ENCODE measurements around the gene CTXND2. TPM values are rescaled to one million over a fixed set of nuclear protein-coding genes. Genes with fewer than 3 reads are reported as not detected.

CTXND2 gene
- total and polyA plus RNA-seq, 2 of the 13 experiments (the other 11 are each of a cell fraction or from before 2014, with no cell fraction given) = not detected

DNA sequence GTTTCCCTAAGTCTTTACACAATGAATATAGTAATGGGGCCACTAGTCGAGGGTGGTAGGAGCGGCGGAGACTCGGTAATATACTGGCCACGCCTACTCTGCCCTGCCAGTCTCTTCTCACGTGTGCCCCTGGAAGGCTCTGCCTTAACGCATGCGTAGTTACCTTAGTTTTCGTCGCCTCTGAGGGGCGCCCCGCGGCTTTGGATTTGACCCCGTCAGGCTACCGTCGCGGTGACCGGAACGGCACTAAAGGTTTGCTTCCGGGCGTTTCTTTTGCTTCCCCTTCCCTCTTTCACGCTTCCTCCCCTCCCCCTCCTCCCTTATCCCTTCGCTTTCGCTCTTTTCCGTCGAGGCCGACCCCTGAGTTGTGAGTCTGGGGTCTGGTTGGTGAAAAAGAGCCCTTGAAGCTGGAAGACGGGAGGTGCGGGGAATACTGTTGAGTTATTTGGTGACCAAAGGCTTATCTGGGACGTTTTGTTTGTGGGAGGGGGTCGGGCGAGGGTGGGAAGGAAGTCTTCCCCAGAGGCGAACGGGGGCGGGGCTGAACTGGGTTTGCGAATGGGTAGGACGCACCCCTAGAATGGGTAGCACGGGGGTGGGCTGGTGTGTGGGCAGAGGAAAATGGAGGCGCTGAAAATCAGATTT lies 39.3 kb downstream of the CTXND2 start, which contains the start of gene SETDB1 (continued):
- TF ChIP-seq GATA4 (IDR thresholded peaks at IDR 0.05; ENCODE audit: borderline replicate concordance, low read depth) = peak; percentile 12; the same call in 1 of the 2 replicates
- TF ChIP-seq, protein P1, sequence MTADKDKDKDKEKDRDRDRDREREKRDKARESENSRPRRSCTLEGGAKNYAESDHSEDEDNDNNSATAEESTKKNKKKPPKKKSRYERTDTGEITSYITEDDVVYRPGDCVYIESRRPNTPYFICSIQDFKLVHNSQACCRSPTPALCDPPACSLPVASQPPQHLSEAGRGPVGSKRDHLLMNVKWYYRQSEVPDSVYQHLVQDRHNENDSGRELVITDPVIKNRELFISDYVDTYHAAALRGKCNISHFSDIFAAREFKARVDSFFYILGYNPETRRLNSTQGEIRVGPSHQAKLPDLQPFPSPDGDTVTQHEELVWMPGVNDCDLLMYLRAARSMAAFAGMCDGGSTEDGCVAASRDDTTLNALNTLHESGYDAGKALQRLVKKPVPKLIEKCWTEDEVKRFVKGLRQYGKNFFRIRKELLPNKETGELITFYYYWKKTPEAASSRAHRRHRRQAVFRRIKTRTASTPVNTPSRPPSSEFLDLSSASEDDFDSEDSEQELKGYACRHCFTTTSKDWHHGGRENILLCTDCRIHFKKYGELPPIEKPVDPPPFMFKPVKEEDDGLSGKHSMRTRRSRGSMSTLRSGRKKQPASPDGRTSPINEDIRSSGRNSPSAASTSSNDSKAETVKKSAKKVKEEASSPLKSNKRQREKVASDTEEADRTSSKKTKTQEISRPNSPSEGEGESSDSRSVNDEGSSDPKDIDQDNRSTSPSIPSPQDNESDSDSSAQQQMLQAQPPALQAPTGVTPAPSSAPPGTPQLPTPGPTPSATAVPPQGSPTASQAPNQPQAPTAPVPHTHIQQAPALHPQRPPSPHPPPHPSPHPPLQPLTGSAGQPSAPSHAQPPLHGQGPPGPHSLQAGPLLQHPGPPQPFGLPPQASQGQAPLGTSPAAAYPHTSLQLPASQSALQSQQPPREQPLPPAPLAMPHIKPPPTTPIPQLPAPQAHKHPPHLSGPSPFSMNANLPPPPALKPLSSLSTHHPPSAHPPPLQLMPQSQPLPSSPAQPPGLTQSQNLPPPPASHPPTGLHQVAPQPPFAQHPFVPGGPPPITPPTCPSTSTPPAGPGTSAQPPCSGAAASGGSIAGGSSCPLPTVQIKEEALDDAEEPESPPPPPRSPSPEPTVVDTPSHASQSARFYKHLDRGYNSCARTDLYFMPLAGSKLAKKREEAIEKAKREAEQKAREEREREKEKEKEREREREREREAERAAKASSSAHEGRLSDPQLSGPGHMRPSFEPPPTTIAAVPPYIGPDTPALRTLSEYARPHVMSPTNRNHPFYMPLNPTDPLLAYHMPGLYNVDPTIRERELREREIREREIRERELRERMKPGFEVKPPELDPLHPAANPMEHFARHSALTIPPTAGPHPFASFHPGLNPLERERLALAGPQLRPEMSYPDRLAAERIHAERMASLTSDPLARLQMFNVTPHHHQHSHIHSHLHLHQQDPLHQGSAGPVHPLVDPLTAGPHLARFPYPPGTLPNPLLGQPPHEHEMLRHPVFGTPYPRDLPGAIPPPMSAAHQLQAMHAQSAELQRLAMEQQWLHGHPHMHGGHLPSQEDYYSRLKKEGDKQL (CRISPR knock-in tag; IDR thresholded peaks at IDR 0.05; ENCODE audit: low read depth) = 0 out of 2 replicates have a peak, but pooled peaks have one; percentile 17
- no peak for TF ChIP-seq PCBP2 (optimal IDR thresholded peaks at IDR 0.05; ENCODE audit: low read depth, low read length, poor library complexity, severe bottlenecking)
- no peak; the same call in 1 of the 2 replicates for TF ChIP-seq SRF (IDR thresholded peaks at IDR 0.05; ENCODE audit: low read depth, low read length)
- peak; percentile 75; the same call in 1 of the 2 replicates for TF ChIP-seq MYC (CRISPR knock-in tag; IDR thresholded peaks at IDR 0.05; ENCODE audit: borderline replicate concordance)
- TF ChIP-seq KDM2A (CRISPR knock-in tag; IDR thresholded peaks at IDR 0.05; ENCODE audit: borderline replicate concordance, low read depth) = peak; percentile 81
- 0 out of 2 replicates have a peak, but pooled peaks have one; percentile 11 for TF ChIP-seq MIER2 (CRISPR knock-in tag; IDR thresholded peaks at IDR 0.05)
- TF ChIP-seq ZNF558 (CRISPR knock-in tag; IDR thresholded peaks at IDR 0.05; ENCODE audit: borderline replicate concordance) = no peak; the same call in 1 of the 2 replicates
- TF ChIP-seq HCFC1 (IDR thresholded peaks at IDR 0.05; ENCODE audit: low read depth, low read length) = peak; percentile 66
- no peak for TF ChIP-seq ZNF766 (CRISPR knock-in tag; IDR thresholded peaks at IDR 0.05; ENCODE audit: borderline replicate concordance)
- no peak for TF ChIP-seq HNRNPK (IDR thresholded peaks at IDR 0.05; ENCODE audit: low read depth, low read length, poor library complexity, severe bottlenecking)
- TF ChIP-seq KLF11 (CRISPR knock-in tag; IDR thresholded peaks at IDR 0.05) = no peak
- no peak for TF ChIP-seq ZNF768 (CRISPR knock-in tag; IDR thresholded peaks at IDR 0.05)
- TF ChIP-seq, protein P2, sequence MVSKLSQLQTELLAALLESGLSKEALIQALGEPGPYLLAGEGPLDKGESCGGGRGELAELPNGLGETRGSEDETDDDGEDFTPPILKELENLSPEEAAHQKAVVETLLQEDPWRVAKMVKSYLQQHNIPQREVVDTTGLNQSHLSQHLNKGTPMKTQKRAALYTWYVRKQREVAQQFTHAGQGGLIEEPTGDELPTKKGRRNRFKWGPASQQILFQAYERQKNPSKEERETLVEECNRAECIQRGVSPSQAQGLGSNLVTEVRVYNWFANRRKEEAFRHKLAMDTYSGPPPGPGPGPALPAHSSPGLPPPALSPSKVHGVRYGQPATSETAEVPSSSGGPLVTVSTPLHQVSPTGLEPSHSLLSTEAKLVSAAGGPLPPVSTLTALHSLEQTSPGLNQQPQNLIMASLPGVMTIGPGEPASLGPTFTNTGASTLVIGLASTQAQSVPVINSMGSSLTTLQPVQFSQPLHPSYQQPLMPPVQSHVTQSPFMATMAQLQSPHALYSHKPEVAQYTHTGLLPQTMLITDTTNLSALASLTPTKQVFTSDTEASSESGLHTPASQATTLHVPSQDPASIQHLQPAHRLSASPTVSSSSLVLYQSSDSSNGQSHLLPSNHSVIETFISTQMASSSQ (IDR thresholded peaks at IDR 0.05; ENCODE audit: low read depth) = no peak
- TF ChIP-seq, protein P2 (CRISPR knock-in tag; IDR thresholded peaks at IDR 0.05; ENCODE audit: borderline replicate concordance) = peak; percentile 56; the same call in 1 of the 2 replicates
- peak; percentile 43; the same call in 1 of the 2 replicates for TF ChIP-seq NCOR1 (IDR thresholded peaks at IDR 0.05; ENCODE audit: borderline replicate concordance, low read length)
- no peak for TF ChIP-seq EHMT2 (IDR thresholded peaks at IDR 0.05; ENCODE audit: borderline replicate concordance, low read depth, low read length)
- TF ChIP-seq TARDBP (CRISPR knock-in tag; IDR thresholded peaks at IDR 0.05) = peak; percentile 76
- no peak for TF ChIP-seq ZNF709 (CRISPR knock-in tag; IDR thresholded peaks at IDR 0.05)
- 0 out of 2 replicates have a peak, but pooled peaks have one; percentile 22 for TF ChIP-seq MEIS2 (CRISPR knock-in tag; IDR thresholded peaks at IDR 0.05)
- no peak for TF ChIP-seq NFE2 (CRISPR knock-in tag; IDR thresholded peaks at IDR 0.05)
- TF ChIP-seq HDAC1 (CRISPR knock-in tag; IDR thresholded peaks at IDR 0.05) = peak; percentile 68
